ENCODE data around the gene RPL28.

RPL28 gene

GRCh38 chr19:55441319-55441691 is 55.6 kb downstream of the RPL28 start (continued):
- no peak for TF ChIP-seq PRDM4 (tag by site-specific recombination; IDR thresholded peaks at IDR 0.05)

- Histone ChIP-seq H3K4me3 (ENCODE audit: low read depth, low read length) (no peak overlapping the region), H3K36me3 (ENCODE audit: control insufficient read depth in 2 of 2, insufficient read depth in 1 of 2, low read length in 2 of 2) (no peaks in the 10 kb centered on the region), H3K4me1 (ENCODE audit: control insufficient read depth, insufficient read depth, low read length) (peaks cover 3% of the 10 kb centered on the region; the same call in 1 of the 2 replicates), H3K27ac (ENCODE audit: extremely low read depth, low read depth, low read length) (no peak overlapping the region), H3K9me3 (ENCODE audit: control insufficient read depth, insufficient read depth, low read depth, low read length) (no peaks in the 10 kb centered on the region)
- POLR2A ChIA-PET, result interaction anchor here (0.6 kb wide), 1 partner anchor 32 kb away, joined by 5 read pairs; no protein-coding TSS in a partner anchor
- CTCF ChIA-PET, result interaction anchor here (0.7 to 1.7 kb wide), 2 partner anchors 25 to 1313 kb away, joined by 3 to 5 read pairs; no protein-coding TSS in a partner anchor
- peak; percentile 22 for TF ChIP-seq ZBTB26 (tag by site-specific recombination; optimal IDR thresholded peaks at IDR 0.05)
- TF ChIP-seq ZNF768 (tag by site-specific recombination; IDR thresholded peaks at IDR 0.05), result 0 out of 2 replicates have a peak, but pooled peaks have one; percentile 27
- TF ChIP-seq ZNF274 (IDR thresholded peaks at IDR 0.05; ENCODE audit: low read length), result no peak
- no peak for TF ChIP-seq ZNF274 (tag by site-specific recombination; IDR thresholded peaks at IDR 0.05; ENCODE audit: borderline replicate concordance)
- TF ChIP-seq ZNF660 (tag by site-specific recombination; IDR thresholded peaks at IDR 0.05), result no peak
- no peak for TF ChIP-seq PRDM2 (tag by site-specific recombination; IDR thresholded peaks at IDR 0.05; ENCODE audit: borderline replicate concordance)
- TF ChIP-seq ZNF362 (tag by site-specific recombination; IDR thresholded peaks at IDR 0.05), result no peak
- peak; percentile 18; the same call in 1 of the 2 replicates for TF ChIP-seq KLF9 (tag by site-specific recombination; IDR thresholded peaks at IDR 0.05; ENCODE audit: low read depth)
- TF ChIP-seq ZNF138 (tag by site-specific recombination; IDR thresholded peaks at IDR 0.05; ENCODE audit: borderline replicate concordance), result no peak
- TF ChIP-seq ZFHX2 (tag by site-specific recombination; conservative IDR thresholded peaks at IDR 0.05), result peak; percentile 72
- TF ChIP-seq ZNF184 (tag by site-specific recombination; IDR thresholded peaks at IDR 0.05), result no peak
- 0 out of 2 replicates have a peak, but pooled peaks have one; percentile 22 for TF ChIP-seq PBX3 (CRISPR knock-in tag; IDR thresholded peaks at IDR 0.05)
- TF ChIP-seq GLIS2 (tag by site-specific recombination; IDR thresholded peaks at IDR 0.05), result 0 out of 2 replicates have a peak, but pooled peaks have one; percentile 23
- peak; percentile 76; the same call in 1 of the 2 replicates for TF ChIP-seq KLF1 (tag by site-specific recombination; IDR thresholded peaks at IDR 0.05)
- 0 out of 2 replicates have a peak, but pooled peaks have one; percentile 14 for TF ChIP-seq ZNF335 (tag by site-specific recombination; conservative IDR thresholded peaks at IDR 0.05)
- TF ChIP-seq SP3 (tag by site-specific recombination; IDR thresholded peaks at IDR 0.05), result peak; percentile 72
- TF ChIP-seq ZNF777 (tag by site-specific recombination; IDR thresholded peaks at IDR 0.05; ENCODE audit: borderline replicate concordance), result no peak
- no peak for TF ChIP-seq YY2 (tag by site-specific recombination; IDR thresholded peaks at IDR 0.05)
- TF ChIP-seq ZNF24 (tag by site-specific recombination; IDR thresholded peaks at IDR 0.05), result no peak
- TF ChIP-seq ZNF623 (tag by site-specific recombination; IDR thresholded peaks at IDR 0.05), result no peak
- peak; percentile 54 for TF ChIP-seq ZBTB8A (tag by site-specific recombination; IDR thresholded peaks at IDR 0.05)
- TF ChIP-seq SP2 (tag by site-specific recombination; IDR thresholded peaks at IDR 0.05), result peak; percentile 34
Measured at GRCh38 chr19:55441692-55442321, 56.1 kb downstream of the RPL28 start.
